Loucy (cell line): ENCODE measurements around the gene SNAPC3.

Source experiments
- H2AFZ ChIP-seq: fragments of 200-600 bp; sonication (generic); 2 replicates; pipeline ENCODE4 v1.6.0; 2016; ENCODE audit warnings: antibody characterized with exemption, mild to moderate bottlenecking, low read length, moderate library complexity
- H3F3A ChIP-seq: fragments of 200-600 bp; 2 replicates; pipeline ENCODE4 v1.6.0; 2016; ENCODE audit warnings: antibody characterized with exemption, low read depth, mild to moderate bottlenecking
- H3K27me3 ChIP-seq: fragments of 200-600 bp; sonication (generic); 2 replicates; pipeline ENCODE4 v1.6.1; 2014; ENCODE audit warnings: low read length, mild to moderate bottlenecking; ENCODE audit not compliant: insufficient read depth, poor library complexity, severe bottlenecking
- H3K36me3 ChIP-seq: fragments of 200-600 bp; sonication (generic); 2 replicates; pipeline ENCODE4 v1.6.1; 2016; ENCODE audit warnings: low read length; ENCODE audit not compliant: insufficient read depth
- H3K4me1 ChIP-seq: fragments of 200-600 bp; sonication (generic); 2 replicates; pipeline ENCODE4 v1.5.1; 2014; ENCODE audit warnings: low read length, mild to moderate bottlenecking; ENCODE audit not compliant: insufficient read depth, poor library complexity, severe bottlenecking
- H3K4me2 ChIP-seq: fragments of 200-600 bp; sonication (generic); 2 replicates; pipeline ENCODE4 v1.6.0; 2014; ENCODE audit warnings: antibody characterized with exemption, low read length, low read depth, mild to moderate bottlenecking; ENCODE audit not compliant: poor library complexity, severe bottlenecking
- H3K4me3 ChIP-seq: fragments of 200-600 bp; sonication (generic); 2 replicates; pipeline ENCODE4 v1.5.1; 2014; ENCODE audit warnings: low read length, mild to moderate bottlenecking, mixed read lengths; ENCODE audit not compliant: poor library complexity, severe bottlenecking
- H3K79me2 ChIP-seq: fragments of 200-600 bp; sonication (generic); 2 replicates; pipeline ENCODE4 v1.6.1; 2014; ENCODE audit warnings: low read length; ENCODE audit not compliant: insufficient read depth
- H3K9ac ChIP-seq: fragments of 200-600 bp; sonication (generic); 2 replicates; pipeline ENCODE4 v1.6.0; 2014; ENCODE audit warnings: mild to moderate bottlenecking, low read depth, low read length, moderate library complexity; ENCODE audit not compliant: poor library complexity, severe bottlenecking
- H3K9me2 ChIP-seq: fragments of 200-600 bp; sonication (generic); replicated peaks from 2 replicates; pipeline ENCODE4 v1.6.1; 2016; ENCODE audit warnings: low read depth, low read length, mixed read lengths
- H3K9me3 ChIP-seq: fragments of 200-600 bp; sonication (generic); 2 replicates; pipeline ENCODE4 v1.6.1; 2014; ENCODE audit warnings: mild to moderate bottlenecking, antibody characterized with exemption, low read length, low read depth; ENCODE audit not compliant: insufficient read depth
- H4K20me1 ChIP-seq: fragments of 200-600 bp; sonication (generic); 2 replicates; pipeline ENCODE4 v1.6.0; 2014; ENCODE audit warnings: antibody characterized with exemption, low read length, mild to moderate bottlenecking; ENCODE audit not compliant: insufficient read depth, poor library complexity, severe bottlenecking
- CTCF ChIP-seq: fragments of 200-600 bp; sonication (generic); conservative IDR thresholded peaks from 2 replicates; pipeline ENCODE4 v1.5.1; 2014; ENCODE audit warnings: mild to moderate bottlenecking, antibody characterized with exemption, low read length
- EZH2phosphoT487 ChIP-seq: fragments of 200-600 bp; IDR thresholded peaks from 2 replicates; pipeline ENCODE4 v1.6.1; 2018; ENCODE audit warnings: antibody characterized with exemption, mild to moderate bottlenecking, moderate library complexity, borderline replicate concordance

Gene SNAPC3

GRCh38 chr9:15475923-15476536 lies 53.4 kb downstream of the SNAPC3 start:
- Histone ChIP-seq H3F3A (0 out of 2 replicates have a peak, but pooled peaks cover 2% of the 10 kb centered on the region), H3K4me2 (no peak overlapping the region), H3K27me3 (no peaks in the 10 kb centered on the region), H3K79me2 (peaks cover 17% of the 10 kb centered on the region; the same call in 1 of the 2 replicates), H3K9ac (no peak overlapping the region), H4K20me1 (peaks cover 14% of the 10 kb centered on the region), H3K9me3 (no peaks in the 10 kb centered on the region), H2AFZ (no peak overlapping the region), H3K4me3 (no peak overlapping the region), H3K9me2 (no peaks in the 10 kb centered on the region), H3K4me1 (no peaks in the 10 kb centered on the region), H3K36me3 (peaks cover 78% of the 10 kb centered on the region)
- TF ChIP-seq EZH2phosphoT487: no peak
- TF ChIP-seq CTCF: no peak

DNA sequence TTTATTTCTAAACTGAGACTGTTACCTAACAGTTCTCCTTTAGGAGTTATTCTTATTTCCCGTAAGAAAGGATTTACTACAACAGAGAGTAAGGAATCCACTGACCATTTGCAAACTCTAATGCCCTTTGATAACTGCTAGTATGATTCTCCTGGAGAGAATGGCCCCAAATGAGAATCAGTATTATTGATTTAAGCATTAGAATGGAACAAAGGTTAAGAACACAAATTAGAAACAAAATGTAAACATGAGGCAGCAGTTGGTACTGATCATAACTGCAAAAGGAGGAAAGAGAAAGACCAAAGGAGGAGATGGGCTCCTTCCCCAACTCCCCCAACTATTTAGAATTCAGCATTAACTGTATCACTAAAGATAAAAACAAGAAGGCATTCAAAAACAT lies 57.4 kb downstream of the SNAPC3 start:
- TF ChIP-seq EZH2phosphoT487 (no peak), CTCF (no peak)
- H3K36me3 ChIP-seq: peaks cover 79% of the 10 kb centered on the region
- no peaks in the 10 kb centered on the region for H3K4me1 ChIP-seq
- peaks cover 22% of the 10 kb centered on the region for H3K79me2 ChIP-seq
- no peaks in the 10 kb centered on the region for H3K9me2 ChIP-seq
- H3F3A ChIP-seq: 0 out of 2 replicates have a peak, but pooled peaks cover 6% of the 10 kb centered on the region
- H4K20me1 ChIP-seq: peaks cover 34% of the 10 kb centered on the region
- no peaks in the 10 kb centered on the region for H3K9me3 ChIP-seq
- no peak overlapping the region for H3K4me2 ChIP-seq
- no peak overlapping the region for H3K4me3 ChIP-seq
- H2AFZ ChIP-seq: no peak overlapping the region
- H3K9ac ChIP-seq: no peak overlapping the region
- no peaks in the 10 kb centered on the region for H3K27me3 ChIP-seq

DNA sequence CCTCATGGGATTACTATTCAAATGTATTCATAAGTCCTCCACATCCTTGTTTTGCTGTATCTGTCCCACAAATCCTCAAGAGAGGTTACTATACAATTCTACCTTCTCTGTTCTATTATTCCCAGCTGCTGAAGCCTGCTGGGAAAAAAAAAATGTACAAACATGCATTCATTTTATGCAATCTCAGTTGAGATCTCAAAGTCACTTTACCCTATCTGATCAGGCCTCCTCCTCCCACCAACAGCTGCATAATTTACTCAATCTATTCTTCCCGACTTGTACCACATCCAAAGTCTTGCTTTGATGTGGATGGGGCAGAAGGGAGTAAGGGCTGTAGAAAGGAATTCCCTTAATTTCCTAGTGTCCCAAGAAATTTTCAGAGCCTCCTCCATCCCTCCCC lies 59.5 kb downstream of the SNAPC3 start:
- Histone ChIP-seq H4K20me1 (peaks cover 42% of the 10 kb centered on the region), H3F3A (0 out of 2 replicates have a peak, but pooled peaks cover 9% of the 10 kb centered on the region), H3K4me1 (no peaks in the 10 kb centered on the region), H3K27me3 (no peaks in the 10 kb centered on the region), H3K4me3 (no peak overlapping the region), H3K9me3 (no peaks in the 10 kb centered on the region), H3K9me2 (no peaks in the 10 kb centered on the region), H3K79me2 (peaks cover 19% of the 10 kb centered on the region), H2AFZ (no peak overlapping the region), H3K4me2 (no peak overlapping the region), H3K9ac (no peak overlapping the region), H3K36me3 (peaks cover 75% of the 10 kb centered on the region)
- TF ChIP-seq CTCF (no peak), EZH2phosphoT487 (no peak)
